Measurements from ENCODE around the gene WDR48. TPM values are rescaled to one million over a fixed set of nuclear protein-coding genes. Genes with fewer than 3 reads are reported as not detected.

Gene WDR48
- total RNA-seq, 1 donor = 39.8 TPM

GRCh38 chr3:39062180-39062579, 10.4 kb downstream of the WDR48 start:
- no peaks in the 10 kb centered on the region for H3K27me3 ChIP-seq (ENCODE audit: insufficient read depth, low read length)
- H3K4me2 ChIP-seq (ENCODE audit: insufficient read depth, low read length) = no peak overlapping the region
- no peaks in the 10 kb centered on the region for H3K36me3 ChIP-seq (ENCODE audit: insufficient read depth, low read length)
- H3K9me3 ChIP-seq (ENCODE audit: low read depth, low read length) = no peaks in the 10 kb centered on the region
- no peak for DNase-seq (ENCODE audit: insufficient read length, low spot score, missing footprints)
- no peak overlapping the region for H3K4me3 ChIP-seq (ENCODE audit: insufficient read depth, low read length)
- H3K4me1 ChIP-seq (ENCODE audit: insufficient read depth, low read length) = peaks cover 14% of the 10 kb centered on the region
- no peak overlapping the region for H3K27ac ChIP-seq (ENCODE audit: low read depth, low read length)
- H4K20me1 ChIP-seq (ENCODE audit: insufficient read depth, low read length) = peaks cover 5% of the 10 kb centered on the region
- no peak overlapping the region for H2AFZ ChIP-seq (ENCODE audit: low read length)
- no peak for TF ChIP-seq CTCF (IDR thresholded peaks at IDR 0.05; ENCODE audit: extremely low read depth, low read depth, low read length)
- peaks cover 51% of the 10 kb centered on the region for H3K79me2 ChIP-seq (ENCODE audit: insufficient read depth, low read length)

DNA sequence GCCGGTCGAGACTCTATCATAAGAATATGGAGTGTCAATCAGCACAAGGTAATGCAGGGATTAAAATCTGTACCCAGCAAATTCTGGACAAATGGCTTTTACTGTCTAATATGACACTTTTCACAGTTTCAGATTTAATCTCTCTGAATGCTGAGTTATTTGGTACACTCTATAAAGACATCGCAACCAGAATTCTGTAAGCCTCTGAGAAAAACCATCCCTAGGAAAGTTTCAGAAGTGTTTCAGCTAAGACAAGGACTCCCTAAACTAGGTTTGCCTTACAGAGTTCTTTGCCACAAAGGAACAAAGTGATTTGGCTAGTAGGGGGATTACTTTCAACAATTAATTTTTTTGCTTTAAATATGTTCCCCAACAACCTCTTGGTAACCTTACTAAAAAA, 11.3 kb downstream of the WDR48 start:
- H2AFZ ChIP-seq (ENCODE audit: low read length) = no peak overlapping the region
- no peak overlapping the region for H3K27ac ChIP-seq (ENCODE audit: low read depth, low read length)
- H3K79me2 ChIP-seq (ENCODE audit: insufficient read depth, low read length) = peaks cover 45% of the 10 kb centered on the region
- no peak for TF ChIP-seq CTCF (IDR thresholded peaks at IDR 0.05; ENCODE audit: extremely low read depth, low read depth, low read length)
- no peak overlapping the region for H3K4me2 ChIP-seq (ENCODE audit: insufficient read depth, low read length)
- H3K4me3 ChIP-seq (ENCODE audit: insufficient read depth, low read length) = no peak overlapping the region
- H3K36me3 ChIP-seq (ENCODE audit: insufficient read depth, low read length) = no peaks in the 10 kb centered on the region
- H3K27me3 ChIP-seq (ENCODE audit: insufficient read depth, low read length) = no peaks in the 10 kb centered on the region
- peaks cover 5% of the 10 kb centered on the region for H4K20me1 ChIP-seq (ENCODE audit: insufficient read depth, low read length)
- H3K9me3 ChIP-seq (ENCODE audit: low read depth, low read length) = no peaks in the 10 kb centered on the region
- DNase-seq (ENCODE audit: insufficient read length, low spot score, missing footprints) = no peak
- peaks cover 14% of the 10 kb centered on the region for H3K4me1 ChIP-seq (ENCODE audit: insufficient read depth, low read length)

DNA sequence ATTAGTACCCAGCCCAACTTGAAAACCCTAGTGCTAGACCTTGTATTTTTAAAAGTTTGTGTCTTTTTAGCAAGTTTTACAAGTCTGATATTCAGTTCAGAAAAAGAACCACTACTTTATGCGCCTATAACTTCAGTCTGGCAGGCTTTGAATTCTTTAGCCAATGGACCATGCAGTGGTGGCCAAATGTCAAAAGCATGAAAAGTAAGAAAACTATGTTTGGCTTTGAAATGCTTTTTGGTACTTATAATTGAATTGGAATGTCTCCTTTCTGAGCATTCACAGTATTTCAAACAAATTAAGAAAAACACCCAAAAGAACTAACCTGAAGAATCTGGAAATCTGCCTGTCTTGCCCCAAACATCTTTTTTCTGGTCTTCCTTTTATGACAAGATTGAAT, 12.8 kb downstream of the WDR48 start:
- DNase-seq (ENCODE audit: insufficient read length, low spot score, missing footprints) = peak; percentile 37
- H3K79me2 ChIP-seq (ENCODE audit: insufficient read depth, low read length) = peaks cover 31% of the 10 kb centered on the region
- no peak overlapping the region for H3K4me3 ChIP-seq (ENCODE audit: insufficient read depth, low read length)
- H2AFZ ChIP-seq (ENCODE audit: low read length) = peak overlapping the region; percentile 19
- peaks cover 14% of the 10 kb centered on the region for H3K4me1 ChIP-seq (ENCODE audit: insufficient read depth, low read length)
- TF ChIP-seq CTCF (IDR thresholded peaks at IDR 0.05; ENCODE audit: extremely low read depth, low read depth, low read length) = no peak
- no peaks in the 10 kb centered on the region for H3K27me3 ChIP-seq (ENCODE audit: insufficient read depth, low read length)
- H3K9me3 ChIP-seq (ENCODE audit: low read depth, low read length) = no peaks in the 10 kb centered on the region
- peaks cover 5% of the 10 kb centered on the region for H4K20me1 ChIP-seq (ENCODE audit: insufficient read depth, low read length)
- peak overlapping the region; percentile 68 for H3K27ac ChIP-seq (ENCODE audit: low read depth, low read length)
- peak overlapping the region; percentile 57 for H3K4me2 ChIP-seq (ENCODE audit: insufficient read depth, low read length)
- peaks cover 3% of the 10 kb centered on the region for H3K36me3 ChIP-seq (ENCODE audit: insufficient read depth, low read length)

- peak; percentile 81 for DNase-seq (ENCODE audit: insufficient read length, low spot score, missing footprints)
- H3K4me2 ChIP-seq (ENCODE audit: insufficient read depth, low read length) = peak overlapping the region; percentile 57
- peak; percentile 55 for TF ChIP-seq CTCF (IDR thresholded peaks at IDR 0.05; ENCODE audit: extremely low read depth, low read depth, low read length)
- H3K27ac ChIP-seq (ENCODE audit: low read depth, low read length) = peak overlapping the region; percentile 68
- peaks cover 30% of the 10 kb centered on the region for H3K79me2 ChIP-seq (ENCODE audit: insufficient read depth, low read length)
- peaks cover 5% of the 10 kb centered on the region for H4K20me1 ChIP-seq (ENCODE audit: insufficient read depth, low read length)
- H3K27me3 ChIP-seq (ENCODE audit: insufficient read depth, low read length) = no peaks in the 10 kb centered on the region
- H3K9me3 ChIP-seq (ENCODE audit: low read depth, low read length) = no peaks in the 10 kb centered on the region
- H3K4me3 ChIP-seq (ENCODE audit: insufficient read depth, low read length) = no peak overlapping the region
- peak overlapping the region; percentile 19 for H2AFZ ChIP-seq (ENCODE audit: low read length)
- H3K4me1 ChIP-seq (ENCODE audit: insufficient read depth, low read length) = peaks cover 14% of the 10 kb centered on the region
- peaks cover 3% of the 10 kb centered on the region for H3K36me3 ChIP-seq (ENCODE audit: insufficient read depth, low read length)
These were observed 13.4 kb downstream of the WDR48 start for GRCh38 chr3:39065197-39065596.
